Mesothelial cell of epicardium (in vitro differentiated cells): ENCODE results near the gene MPP2. TPM values are rescaled to one million over a fixed set of nuclear protein-coding genes. Genes with fewer than 3 reads are reported as not detected.
A peak's percentile ranks its signal among the peaks of the same experiment; 100 is the strongest.
"Not testable (repeated sequence)": the region's sequence is repeated elsewhere in the genome, so short reads cannot be mapped to it uniquely, and the experiment has no call there.

Source experiments
- DNase-seq, 2 experiments: peaks; one replicate each; pipeline ENCODE4 v3.0.0; 2021; ENCODE audit warnings: low spot score in 2 of 2; ENCODE audit not compliant: unreplicated experiment in 2 of 2
- H3K27ac Mint-ChIP-seq: 2 replicates; pipeline ENCODE4 v1.8.0; 2021; ENCODE audit warnings: mixed read lengths
- H3K27me3 Mint-ChIP-seq: 2 replicates; pipeline ENCODE4 v1.8.0; 2021; ENCODE audit warnings: low read depth, mixed read lengths
- H3K36me3 Mint-ChIP-seq: 2 replicates; pipeline ENCODE4 v1.8.0; 2021; ENCODE audit warnings: mixed read lengths
- H3K4me1 Mint-ChIP-seq: 2 replicates; pipeline ENCODE4 v1.8.0; 2021; ENCODE audit warnings: mixed read lengths
- H3K4me3 Mint-ChIP-seq: 2 replicates; pipeline ENCODE4 v1.8.0; 2021; ENCODE audit warnings: mild to moderate bottlenecking, moderate library complexity, mixed read lengths
- H3K9me3 Mint-ChIP-seq: 2 replicates; pipeline ENCODE4 v1.8.0; 2021; ENCODE audit warnings: mixed read lengths
- total RNA-seq: library from RNA; stranded (reverse); gene quantifications from 3 replicates; pipeline ENCODE4 v1.2.1, GENCODE V29; 2021
- TF ChIP-seq, protein P1 (sequence below): fragments of 200-600 bp; sonication (generic); IDR thresholded peaks from one replicate; pipeline ENCODE4 v1.5.0; 2021; ENCODE audit warnings: antibody characterized with exemption; ENCODE audit not compliant: unreplicated experiment

Gene MPP2
- total RNA-seq, 1 donor from 2014 or later: 14.1 TPM

- H3K4me1 Mint-ChIP-seq: peaks cover 9% of the 10 kb centered on the region
- H3K27ac Mint-ChIP-seq: no peak overlapping the region
These were observed 21.3 kb upstream of the MPP2 start for GRCh38 chr17:43928609-43929008.

DNA sequence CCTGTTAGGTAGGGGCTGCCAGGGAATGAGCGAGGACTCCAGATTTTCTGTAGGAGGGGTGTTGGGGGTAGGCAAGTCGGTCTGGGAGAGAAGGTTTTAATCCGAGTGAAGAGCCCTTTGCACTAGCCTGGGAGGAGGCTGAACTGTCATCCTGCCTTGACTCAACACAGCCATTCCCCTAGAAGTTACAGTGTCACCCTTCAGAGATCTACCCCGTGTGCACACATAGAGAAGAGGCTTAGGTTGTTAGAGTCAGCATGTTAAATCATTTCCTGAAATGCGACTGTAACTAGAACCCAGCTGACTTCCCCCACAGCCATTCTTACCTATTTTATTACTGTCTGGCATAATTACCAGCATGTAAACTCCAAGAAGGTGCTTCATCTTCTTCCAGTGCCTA, 20.6 kb upstream of the MPP2 start:
- H3K27me3 Mint-ChIP-seq: peaks cover 61% of the 10 kb centered on the region
- not testable (repeated sequence) for H3K9me3 Mint-ChIP-seq, H3K4me3 Mint-ChIP-seq, H3K27ac Mint-ChIP-seq, H3K36me3 Mint-ChIP-seq, DNase-seq, H3K4me1 Mint-ChIP-seq

More at GRCh38 chr17:43928609-43929008, 21.3 kb upstream of the MPP2 start:
- H3K27me3 Mint-ChIP-seq: peaks cover 54% of the 10 kb centered on the region
- DNase-seq: no peak
- TF ChIP-seq, protein P1, sequence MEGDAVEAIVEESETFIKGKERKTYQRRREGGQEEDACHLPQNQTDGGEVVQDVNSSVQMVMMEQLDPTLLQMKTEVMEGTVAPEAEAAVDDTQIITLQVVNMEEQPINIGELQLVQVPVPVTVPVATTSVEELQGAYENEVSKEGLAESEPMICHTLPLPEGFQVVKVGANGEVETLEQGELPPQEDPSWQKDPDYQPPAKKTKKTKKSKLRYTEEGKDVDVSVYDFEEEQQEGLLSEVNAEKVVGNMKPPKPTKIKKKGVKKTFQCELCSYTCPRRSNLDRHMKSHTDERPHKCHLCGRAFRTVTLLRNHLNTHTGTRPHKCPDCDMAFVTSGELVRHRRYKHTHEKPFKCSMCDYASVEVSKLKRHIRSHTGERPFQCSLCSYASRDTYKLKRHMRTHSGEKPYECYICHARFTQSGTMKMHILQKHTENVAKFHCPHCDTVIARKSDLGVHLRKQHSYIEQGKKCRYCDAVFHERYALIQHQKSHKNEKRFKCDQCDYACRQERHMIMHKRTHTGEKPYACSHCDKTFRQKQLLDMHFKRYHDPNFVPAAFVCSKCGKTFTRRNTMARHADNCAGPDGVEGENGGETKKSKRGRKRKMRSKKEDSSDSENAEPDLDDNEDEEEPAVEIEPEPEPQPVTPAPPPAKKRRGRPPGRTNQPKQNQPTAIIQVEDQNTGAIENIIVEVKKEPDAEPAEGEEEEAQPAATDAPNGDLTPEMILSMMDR: no peak
- H3K9me3 Mint-ChIP-seq: no peaks in the 10 kb centered on the region
- H3K36me3 Mint-ChIP-seq: no peaks in the 10 kb centered on the region
- H3K4me3 Mint-ChIP-seq: no peak overlapping the region

DNA sequence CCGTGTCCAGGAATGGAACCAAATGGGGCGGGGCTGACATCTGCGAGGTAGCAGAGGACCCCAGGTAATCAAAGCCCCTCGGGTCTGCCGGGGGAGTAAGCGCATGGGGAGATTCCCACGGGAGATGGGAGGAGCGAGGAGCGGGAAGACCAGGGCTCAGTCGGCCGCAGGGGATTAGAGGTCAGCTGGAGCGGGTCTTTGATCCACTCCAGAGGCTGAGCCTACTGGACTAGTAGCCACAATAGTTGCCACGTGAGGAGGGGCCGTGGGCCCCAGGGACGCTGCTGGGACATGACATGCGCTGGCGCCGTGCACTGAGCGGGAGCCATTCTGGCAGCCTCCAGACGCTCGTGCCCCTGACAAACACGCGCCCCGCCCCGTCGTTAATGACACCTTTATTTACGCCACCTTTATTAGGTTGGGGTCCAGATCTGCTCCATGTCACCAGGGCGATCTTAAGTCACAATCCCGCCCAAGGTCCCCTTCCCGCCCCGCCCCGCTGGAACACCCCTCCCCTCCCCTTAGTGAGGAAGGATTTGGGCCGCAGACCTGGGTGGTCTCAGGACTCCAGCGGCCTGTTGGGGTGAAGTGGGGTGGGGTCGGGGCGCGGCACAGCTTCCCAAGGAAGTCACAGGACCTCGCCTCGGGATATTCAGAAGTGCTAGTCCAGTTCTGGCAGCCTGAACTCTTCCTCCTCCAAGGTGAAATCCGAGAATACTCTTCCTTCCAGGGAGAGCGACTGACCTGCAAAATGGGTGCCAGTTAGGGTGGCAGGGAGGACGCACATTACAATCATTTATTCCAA, 19.9 kb upstream of the MPP2 start:
- Mint-ChIP-seq H3K9me3 (no peaks in the 10 kb centered on the region), H3K4me1 (peaks cover 9% of the 10 kb centered on the region), H3K36me3 (no peaks in the 10 kb centered on the region), H3K27ac (no peak overlapping the region), H3K27me3 (peaks cover 65% of the 10 kb centered on the region), H3K4me3 (peak overlapping the region; percentile 49)
- DNase-seq: no peak
- TF ChIP-seq, protein P1: no peak

DNA sequence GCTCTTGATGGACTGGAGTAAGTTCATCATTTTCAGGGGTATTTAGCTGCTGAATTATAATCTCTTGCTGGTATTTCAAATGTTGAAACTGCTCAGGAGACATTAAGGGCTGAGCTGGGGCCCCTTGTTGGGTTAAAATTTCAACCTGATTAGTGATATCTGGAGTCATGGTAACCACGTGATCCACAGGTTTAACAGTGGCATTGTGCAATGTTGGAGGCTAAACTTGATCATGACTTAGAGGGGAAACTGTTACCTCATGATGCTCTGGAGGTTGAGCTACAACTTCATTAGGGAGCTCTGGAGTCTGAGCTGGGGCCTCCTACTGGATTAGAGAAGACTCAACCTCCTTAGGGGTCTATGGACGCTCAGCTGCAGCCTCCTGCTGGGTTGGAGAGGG, 17.2 kb upstream of the MPP2 start:
- Mint-ChIP-seq H3K27ac (no peak overlapping the region), H3K36me3 (no peaks in the 10 kb centered on the region), H3K4me3 (no peak overlapping the region), H3K4me1 (peaks cover 9% of the 10 kb centered on the region), H3K27me3 (peaks cover 66% of the 10 kb centered on the region), H3K9me3 (no peaks in the 10 kb centered on the region)
- TF ChIP-seq, protein P1: no peak
- no peak for DNase-seq

DNA sequence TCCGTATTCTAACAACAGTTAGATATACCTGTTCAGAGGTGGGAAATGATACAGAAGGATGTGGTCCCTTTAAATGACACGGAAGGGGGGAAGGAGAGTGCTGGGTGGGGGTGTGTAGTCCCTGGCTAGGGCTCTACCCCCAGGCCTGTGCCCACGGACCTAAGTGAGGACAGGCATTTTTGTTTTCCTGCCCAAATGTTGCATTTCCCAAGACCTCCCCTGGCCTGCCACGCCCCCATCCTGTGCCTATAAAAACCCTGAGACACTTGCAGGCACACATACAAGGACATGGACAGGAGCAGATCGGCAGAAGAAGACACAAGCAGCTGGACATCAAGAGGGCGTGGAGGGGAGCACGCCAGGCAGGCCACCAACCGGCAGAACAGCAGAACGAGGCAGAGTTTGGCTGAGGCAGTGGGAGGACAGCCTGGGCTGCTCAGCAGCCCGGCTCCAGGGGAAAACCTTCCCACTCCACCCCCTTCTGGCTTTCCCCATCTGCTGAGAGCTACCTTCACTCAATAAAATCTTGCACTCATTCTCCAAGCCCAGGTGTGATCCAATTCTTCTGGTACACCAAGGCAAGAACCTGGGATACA, 13.3 kb upstream of the MPP2 start:
- Mint-ChIP-seq H3K4me3 (no peak overlapping the region), H3K27ac (no peak overlapping the region), H3K27me3 (peaks cover 73% of the 10 kb centered on the region), H3K4me1 (no peaks in the 10 kb centered on the region), H3K9me3 (no peaks in the 10 kb centered on the region), H3K36me3 (no peaks in the 10 kb centered on the region)
- no peak for DNase-seq
- TF ChIP-seq, protein P1: no peak

GRCh38 chr17:43918026-43918389, 10.7 kb upstream of the MPP2 start:
- Mint-ChIP-seq H3K4me3 (no peak overlapping the region), H3K27ac (no peak overlapping the region), H3K36me3 (no peaks in the 10 kb centered on the region), H3K4me1 (no peaks in the 10 kb centered on the region), H3K9me3 (no peaks in the 10 kb centered on the region), H3K27me3 (peaks cover 58% of the 10 kb centered on the region)
- no peak for DNase-seq
- TF ChIP-seq, protein P1: no peak
